Epithelial cell of alveolus of lung (primary cell): ENCODE results near the gene ZNF318. TPM values are rescaled to one million over a fixed set of nuclear protein-coding genes. Genes with fewer than 3 reads are reported as not detected.

Experiments used
- total RNA-seq: library from RNA; depleted of rRNA; stranded (reverse); fragments of >200 nt; gene quantifications from 2 replicates; pipeline ENCODE4 v1.2.1, GENCODE V29; 2015

The ZNF318 gene, protein sequence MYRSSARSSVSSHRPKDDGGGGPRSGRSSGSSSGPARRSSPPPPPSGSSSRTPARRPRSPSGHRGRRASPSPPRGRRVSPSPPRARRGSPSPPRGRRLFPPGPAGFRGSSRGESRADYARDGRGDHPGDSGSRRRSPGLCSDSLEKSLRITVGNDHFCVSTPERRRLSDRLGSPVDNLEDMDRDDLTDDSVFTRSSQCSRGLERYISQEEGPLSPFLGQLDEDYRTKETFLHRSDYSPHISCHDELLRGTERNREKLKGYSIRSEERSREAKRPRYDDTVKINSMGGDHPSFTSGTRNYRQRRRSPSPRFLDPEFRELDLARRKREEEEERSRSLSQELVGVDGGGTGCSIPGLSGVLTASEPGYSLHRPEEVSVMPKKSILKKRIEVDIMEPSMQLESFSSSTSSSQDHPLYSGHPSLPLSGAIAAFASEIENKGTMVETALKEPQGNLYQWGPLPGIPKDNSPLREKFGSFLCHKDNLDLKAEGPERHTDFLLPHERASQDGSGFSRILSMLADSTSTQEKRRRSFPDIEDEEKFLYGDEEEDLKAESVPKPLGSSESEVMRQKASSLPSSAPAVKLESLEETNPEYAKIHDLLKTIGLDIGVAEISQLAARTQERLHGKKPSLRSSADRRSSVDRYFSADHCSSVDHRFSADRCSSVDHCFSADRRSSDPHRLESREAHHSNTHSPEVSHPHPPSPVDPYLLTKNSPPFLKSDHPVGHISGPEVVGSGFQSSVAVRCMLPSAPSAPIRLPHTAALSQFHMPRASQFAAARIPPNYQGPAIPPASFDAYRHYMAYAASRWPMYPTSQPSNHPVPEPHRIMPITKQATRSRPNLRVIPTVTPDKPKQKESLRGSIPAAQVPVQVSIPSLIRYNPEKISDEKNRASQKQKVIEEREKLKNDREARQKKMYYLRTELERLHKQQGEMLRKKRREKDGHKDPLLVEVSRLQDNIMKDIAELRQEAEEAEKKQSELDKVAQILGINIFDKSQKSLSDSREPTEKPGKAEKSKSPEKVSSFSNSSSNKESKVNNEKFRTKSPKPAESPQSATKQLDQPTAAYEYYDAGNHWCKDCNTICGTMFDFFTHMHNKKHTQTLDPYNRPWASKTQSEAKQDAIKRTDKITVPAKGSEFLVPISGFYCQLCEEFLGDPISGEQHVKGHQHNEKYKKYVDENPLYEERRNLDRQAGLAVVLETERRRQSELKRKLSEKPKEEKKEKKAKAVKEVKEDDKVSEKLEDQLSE (N-terminal part only)
- 7.0 and 13.6 TPM in 2 replicates for total RNA-seq

DNA sequence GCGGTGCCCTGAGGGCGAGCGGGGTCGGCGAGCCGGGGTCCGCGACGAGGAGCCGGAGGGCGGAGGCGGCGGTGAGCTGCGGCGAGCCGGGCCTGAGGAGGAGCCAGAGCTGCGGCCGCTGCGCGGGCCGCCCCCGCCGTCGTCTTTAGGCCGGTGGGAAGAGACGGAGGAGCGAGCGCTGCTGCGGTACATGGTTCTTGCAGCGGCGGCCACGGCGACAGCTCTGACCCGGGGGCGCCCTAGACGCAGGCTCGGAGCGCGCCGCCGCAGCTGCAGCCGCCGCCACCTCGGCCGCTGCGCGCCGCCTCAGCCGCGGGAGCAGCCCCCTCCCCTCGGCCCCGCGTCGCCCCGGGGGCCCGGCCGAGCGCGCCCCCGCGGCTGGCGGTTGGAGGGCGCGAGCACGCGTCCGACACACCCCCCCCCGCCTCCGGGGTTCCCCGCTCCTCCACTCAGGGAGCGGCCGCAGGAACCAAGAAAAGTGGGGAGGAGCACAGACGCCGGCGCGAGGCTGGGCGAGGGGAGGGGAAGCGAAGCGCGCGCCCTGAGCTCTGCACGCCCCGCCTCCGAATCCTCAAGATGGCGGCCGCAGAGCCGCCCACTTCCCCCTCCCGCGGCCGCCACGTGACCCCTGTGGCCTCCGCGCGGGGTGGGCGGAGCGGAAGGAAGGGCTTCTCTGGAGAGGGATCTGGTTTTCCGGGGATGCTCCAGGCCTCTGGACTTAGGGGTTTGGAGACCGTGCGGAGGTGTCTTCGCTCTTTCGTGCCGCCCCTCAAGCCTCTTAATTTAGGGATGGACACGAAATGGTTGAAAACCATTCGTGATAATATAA is at the start of gene ZNF318:
Gene ZNF318, minus strand, starts transcription at position 474 of the 829 bp plus-strand sequence. Its CDS starts 282 bp downstream, at position 192.

DNA sequence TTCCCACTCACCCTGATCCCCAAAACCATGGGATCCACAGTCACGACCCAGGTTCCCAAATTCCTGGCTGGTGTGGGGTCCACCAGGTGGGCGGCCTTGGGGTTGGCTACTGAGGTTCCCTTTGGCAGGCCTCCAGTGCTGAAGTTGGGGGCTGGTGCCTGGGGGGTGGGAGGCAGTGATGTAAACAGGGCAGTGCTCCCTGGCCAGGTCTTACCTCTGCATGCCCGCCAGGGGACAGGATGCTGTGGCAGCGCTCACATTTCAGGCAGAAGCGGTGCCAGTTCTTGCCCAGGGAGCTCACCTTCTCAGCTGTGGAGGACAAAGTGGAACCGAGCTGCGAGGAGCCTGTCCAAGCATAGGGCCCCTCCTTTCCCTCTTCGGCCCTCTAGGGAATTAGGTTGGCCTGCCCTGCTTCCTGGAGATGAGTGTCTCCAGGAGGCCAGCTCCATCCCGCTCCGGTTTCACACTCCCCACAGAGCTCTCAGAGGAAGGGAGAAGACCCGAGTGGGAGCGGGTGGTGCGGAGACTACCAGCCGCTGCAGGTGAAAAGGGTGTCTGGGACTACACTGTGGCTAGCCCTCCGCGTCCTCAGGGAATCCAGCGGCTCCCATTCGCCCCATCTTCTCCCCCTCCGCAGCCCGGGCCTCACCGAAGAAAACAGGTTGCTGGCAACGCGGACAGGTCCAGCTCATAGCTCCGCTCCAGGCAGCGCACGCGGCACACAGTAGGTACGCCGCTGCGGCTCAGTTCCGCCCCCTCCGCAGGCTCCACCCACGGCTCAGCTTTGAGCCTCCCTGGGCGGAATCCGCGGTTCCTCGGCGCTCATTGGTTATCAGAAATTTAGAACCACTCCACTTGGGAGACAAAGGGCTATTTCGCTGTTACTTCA is 61.1 kb downstream of the ZNF318 start, which contains the start of gene CRIP3:
Gene CRIP3, minus strand, starts transcription at position 726 of the 889 bp plus-strand sequence. Its CDS starts 34 bp downstream, at position 692.

DNA sequence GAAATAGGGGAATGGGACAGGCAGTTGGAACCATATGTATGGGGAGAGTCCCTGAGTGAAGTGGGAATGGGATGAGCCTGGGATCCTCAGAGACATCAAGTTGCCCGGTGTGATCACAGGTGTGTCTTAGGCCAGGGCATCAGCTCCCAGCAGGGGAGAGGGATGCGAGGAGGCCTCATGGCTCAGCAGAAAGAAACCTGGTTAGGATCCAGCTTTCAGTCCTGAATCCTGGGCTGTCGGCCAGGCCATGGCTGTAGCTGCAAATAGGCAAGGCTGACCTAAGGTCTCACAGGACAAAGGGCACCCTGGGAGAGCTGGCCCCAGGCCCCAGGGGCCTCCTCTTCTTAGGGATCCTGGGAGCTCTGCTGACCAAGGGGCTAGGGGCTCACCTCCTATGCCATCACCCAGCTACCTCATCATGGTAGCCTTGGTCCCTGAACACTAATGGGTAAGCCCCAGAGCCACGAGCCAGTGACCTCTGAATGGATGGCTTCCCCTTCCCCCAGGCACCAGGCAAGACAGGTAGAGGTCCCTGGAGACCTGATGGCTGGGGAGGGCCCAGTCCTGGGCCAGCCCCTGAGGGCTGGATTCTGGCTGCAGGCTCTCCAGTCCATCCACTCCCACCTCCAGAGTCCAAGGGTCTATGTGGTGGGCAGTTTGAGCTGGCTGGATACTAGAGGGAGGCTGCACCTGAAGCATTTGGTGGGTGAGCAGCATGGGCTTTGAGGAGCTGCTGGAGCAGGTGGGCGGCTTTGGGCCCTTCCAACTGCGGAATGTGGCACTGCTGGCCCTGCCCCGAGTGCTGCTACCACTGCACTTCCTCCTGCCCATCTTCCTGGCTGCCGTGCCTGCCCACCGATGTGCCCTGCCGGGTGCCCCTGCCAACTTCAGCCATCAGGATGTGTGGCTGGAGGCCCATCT is 71.5 kb downstream of the ZNF318 start, which contains the start of gene SLC22A7:
Gene SLC22A7, plus strand, starts transcription at position 617 of the 921 bp plus-strand sequence. Its CDS starts 99 bp downstream, at position 716.

Other genes starting within 250 kb of the ZNF318 start
- 15.6 and 33.6 TPM in 2 replicates for gene SRF, start 198.4 kb downstream of the ZNF318 start, total RNA-seq
- gene CUL9, start 187.5 kb downstream of the ZNF318 start, total RNA-seq, result 12.2 and 15.9 TPM in 2 replicates
- gene DNPH1, start 140.2 kb downstream of the ZNF318 start, total RNA-seq, result 103 and 117 TPM in 2 replicates
- gene TTBK1, start 126.2 kb downstream of the ZNF318 start, total RNA-seq, result not detected in 2 replicates
- gene SLC22A7, start 71.4 kb downstream of the ZNF318 start, total RNA-seq, result not detected in 2 replicates
- gene CRIP3, start 60.8 kb downstream of the ZNF318 start, total RNA-seq, result not detected in 2 replicates
- gene ABCC10, start 57.9 kb upstream of the ZNF318 start, total RNA-seq, result 16.8 and 17.6 TPM in 2 replicates
- 1.0 and 1.8 TPM in 2 replicates for gene DLK2, start 85.9 kb upstream of the ZNF318 start, total RNA-seq
- gene TJAP1, start 107.9 kb upstream of the ZNF318 start, total RNA-seq, result 16.0 and 23.8 TPM in 2 replicates
- 0.39 TPM in 1 of 2 replicates, not detected in the other for gene LRRC73, start 140.7 kb upstream of the ZNF318 start, total RNA-seq
- gene YIPF3, start 147.3 kb upstream of the ZNF318 start, total RNA-seq, result 146 and 163 TPM in 2 replicates
- 23.4 and 25.1 TPM in 2 replicates for gene POLR1C, start 147.4 kb upstream of the ZNF318 start, total RNA-seq
- gene XPO5, start 206.4 kb upstream of the ZNF318 start, total RNA-seq, result 10.4 and 23.9 TPM in 2 replicates
- gene POLH, start 206.5 kb upstream of the ZNF318 start, total RNA-seq, result 12.3 and 16.8 TPM in 2 replicates